ENCODE data around the gene SRXN1.
"Not testable (repeated sequence)": the region's sequence is repeated elsewhere in the genome, so short reads cannot be mapped to it uniquely, and the experiment has no call there.

Gene SRXN1

GRCh38 chr20:653110-653589 lies at the start of gene SRXN1:
Gene SRXN1 (minus strand): TSS chr20:653200. CDS start chr20:653185, 15 bp downstream.
- peak; percentile 65 to 73 for DNase-seq (ENCODE audit: low read depth in 2 of 2)

GRCh38 chr20:701401-702129 lies 48.6 kb upstream of the SRXN1 start:
- DNase-seq (ENCODE audit: low read depth in 2 of 2), result no peak

GRCh38 chr20:699811-700338 lies 46.9 kb upstream of the SRXN1 start:
- DNase-seq (ENCODE audit: low read depth in 2 of 2), result no peak

- no peak for DNase-seq (ENCODE audit: low read depth in 2 of 2)
Measured at GRCh38 chr20:699342-699741, 46.3 kb upstream of the SRXN1 start.

- no peak for DNase-seq (ENCODE audit: low read depth in 2 of 2)
Measured at GRCh38 chr20:698276-698675, 45.3 kb upstream of the SRXN1 start.

GRCh38 chr20:697826-698225 lies 44.8 kb upstream of the SRXN1 start:
- DNase-seq (ENCODE audit: low read depth in 2 of 2), result no peak

GRCh38 chr20:695165-695866 lies 42.3 kb upstream of the SRXN1 start:
- DNase-seq (ENCODE audit: low read depth in 2 of 2), result no peak

- DNase-seq (ENCODE audit: low read depth in 2 of 2), result no peak
Measured at GRCh38 chr20:694496-694895, 41.5 kb upstream of the SRXN1 start.

GRCh38 chr20:693786-694185 lies 40.8 kb upstream of the SRXN1 start:
- not testable (repeated sequence) for DNase-seq (ENCODE audit: low read depth in 2 of 2)

- no peak for DNase-seq (ENCODE audit: low read depth in 2 of 2)
Measured at GRCh38 chr20:692044-692443, 39.0 kb upstream of the SRXN1 start.

GRCh38 chr20:689947-690346 lies 36.9 kb upstream of the SRXN1 start:
- DNase-seq (ENCODE audit: low read depth in 2 of 2), result no peak

- DNase-seq (ENCODE audit: low read depth in 2 of 2), result no peak
Measured at GRCh38 chr20:689348-689747, 36.3 kb upstream of the SRXN1 start.

GRCh38 chr20:688809-689212 lies 35.8 kb upstream of the SRXN1 start:
- no peak for DNase-seq (ENCODE audit: low read depth in 2 of 2)

- DNase-seq (ENCODE audit: low read depth in 2 of 2), result no peak
Measured at GRCh38 chr20:687468-688203, 34.6 kb upstream of the SRXN1 start.

- no peak for DNase-seq (ENCODE audit: low read depth in 2 of 2)
Measured at GRCh38 chr20:684676-685319, 31.8 kb upstream of the SRXN1 start.

GRCh38 chr20:682123-682522 lies 29.1 kb upstream of the SRXN1 start:
- no peak for DNase-seq (ENCODE audit: low read depth in 2 of 2)

GRCh38 chr20:680638-681187 lies 27.7 kb upstream of the SRXN1 start:
- DNase-seq (ENCODE audit: low read depth in 2 of 2), result no peak

- no peak for DNase-seq (ENCODE audit: low read depth in 2 of 2)
Measured at GRCh38 chr20:677957-678356, 25.0 kb upstream of the SRXN1 start.

GRCh38 chr20:676967-677366 lies 24.0 kb upstream of the SRXN1 start:
- DNase-seq (ENCODE audit: low read depth in 2 of 2), result no peak

GRCh38 chr20:676315-676937 lies 23.4 kb upstream of the SRXN1 start:
- no peak for DNase-seq (ENCODE audit: low read depth in 2 of 2)

Measured in stimulated activated CD8-positive, alpha-beta memory T cell treated with anti-CD3 and anti-CD28 coated beads, Interleukin-2, amount 100 ng/mL, for 1 hour (primary cell).